GM19240 (cell line): ENCODE results near the gene ANAPC10.

Experiments used
- DNase-seq: peaks from one replicate; pipeline ENCODE4 v3.0.0; 2011; ENCODE audit warnings: low spot score; ENCODE audit not compliant: insufficient read length

Gene ANAPC10

GRCh38 chr4:145071560-145071959 lies 26.4 kb downstream of the ANAPC10 start:
- no peak for DNase-seq

- no peak for DNase-seq
Observed at GRCh38 chr4:145069361-145069760, 28.6 kb downstream of the ANAPC10 start.

- DNase-seq: no peak
Observed at GRCh38 chr4:145066063-145066501, 31.9 kb downstream of the ANAPC10 start.

- DNase-seq: no peak
Observed at GRCh38 chr4:145061318-145061920, 36.6 kb downstream of the ANAPC10 start.

GRCh38 chr4:145058256-145058655 lies 39.7 kb downstream of the ANAPC10 start:
- DNase-seq: no peak

- no peak for DNase-seq
Observed at GRCh38 chr4:145056325-145057130, 41.5 kb downstream of the ANAPC10 start.

GRCh38 chr4:145055533-145056257 lies 42.3 kb downstream of the ANAPC10 start:
- no peak for DNase-seq

- DNase-seq: no peak
Observed at GRCh38 chr4:145049241-145049640, 48.8 kb downstream of the ANAPC10 start.

GRCh38 chr4:145048817-145049216 lies 49.2 kb downstream of the ANAPC10 start:
- no peak for DNase-seq

- DNase-seq: no peak
Observed at GRCh38 chr4:145047151-145047550, 50.8 kb downstream of the ANAPC10 start.

GRCh38 chr4:145045180-145045579 lies 52.8 kb downstream of the ANAPC10 start:
- no peak for DNase-seq

GRCh38 chr4:145044341-145044740 lies 53.7 kb downstream of the ANAPC10 start:
- DNase-seq: no peak

- DNase-seq: no peak
Observed at GRCh38 chr4:145043306-145043705, 54.7 kb downstream of the ANAPC10 start.

- DNase-seq: no peak
Observed at GRCh38 chr4:145042601-145043285, 55.3 kb downstream of the ANAPC10 start.

- DNase-seq: no peak
Observed at GRCh38 chr4:145041378-145041777, 56.6 kb downstream of the ANAPC10 start.

GRCh38 chr4:145035494-145036136 lies 62.4 kb downstream of the ANAPC10 start:
- no peak for DNase-seq

GRCh38 chr4:145034727-145035211 lies 63.2 kb downstream of the ANAPC10 start:
- DNase-seq: no peak

GRCh38 chr4:145019346-145019745 lies 78.7 kb downstream of the ANAPC10 start:
- no peak for DNase-seq

- DNase-seq: no peak
Observed at GRCh38 chr4:145014365-145014764, 83.6 kb downstream of the ANAPC10 start.

GRCh38 chr4:145012841-145013240 lies 85.2 kb downstream of the ANAPC10 start:
- no peak for DNase-seq

GRCh38 chr4:145011636-145012035 lies 86.4 kb downstream of the ANAPC10 start:
- DNase-seq: no peak
